HG03095 (cell line): Measurements from ENCODE around the gene C11orf42.

Source experiments
- ATAC-seq: cut with Tn5 transposase; IDR thresholded peaks from one replicate; pipeline ENCODE4 v1.9.1; 2021; ENCODE audit warnings: moderate library complexity; ENCODE audit not compliant: unreplicated experiment

C11orf42 gene, protein sequence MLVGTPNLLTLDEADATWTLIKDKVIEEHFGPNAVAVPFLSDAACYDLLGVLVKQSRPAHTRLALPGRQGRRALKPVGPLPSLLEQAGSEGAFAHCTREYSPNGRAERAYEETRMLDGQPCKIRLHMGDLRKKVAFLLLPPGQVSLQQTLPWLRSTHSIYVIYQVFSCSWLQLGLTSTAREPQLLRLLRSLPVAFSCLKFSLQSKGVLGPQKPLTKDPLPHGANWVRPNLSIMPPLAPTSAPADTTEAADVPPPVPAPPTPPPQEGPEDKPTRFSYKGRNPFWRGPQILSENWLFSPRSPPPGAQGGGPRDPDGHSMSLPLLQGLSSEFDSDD

GRCh38 chr11:6205366-6205765 lies at the start of gene C11orf42:
C11orf42 (plus strand) TSS chr11:6205557; CDS start chr11:6205616, 59 bp downstream.
- no peak for ATAC-seq

- ATAC-seq, result no peak
Observed at GRCh38 chr11:6156628-6157359, 48.6 kb upstream of the C11orf42 start.

GRCh38 chr11:6170226-6170625 lies 35.1 kb upstream of the C11orf42 start, which contains the start of gene OR52B2:
OR52B2 (minus strand) TSS chr11:6170326; CDS start chr11:6170326, 0 bp downstream.
- no peak for ATAC-seq

GRCh38 chr11:6175440-6175839 lies 29.9 kb upstream of the C11orf42 start:
- no peak for ATAC-seq

GRCh38 chr11:6191742-6192141 lies 13.6 kb upstream of the C11orf42 start:
- no peak for ATAC-seq

DNA sequence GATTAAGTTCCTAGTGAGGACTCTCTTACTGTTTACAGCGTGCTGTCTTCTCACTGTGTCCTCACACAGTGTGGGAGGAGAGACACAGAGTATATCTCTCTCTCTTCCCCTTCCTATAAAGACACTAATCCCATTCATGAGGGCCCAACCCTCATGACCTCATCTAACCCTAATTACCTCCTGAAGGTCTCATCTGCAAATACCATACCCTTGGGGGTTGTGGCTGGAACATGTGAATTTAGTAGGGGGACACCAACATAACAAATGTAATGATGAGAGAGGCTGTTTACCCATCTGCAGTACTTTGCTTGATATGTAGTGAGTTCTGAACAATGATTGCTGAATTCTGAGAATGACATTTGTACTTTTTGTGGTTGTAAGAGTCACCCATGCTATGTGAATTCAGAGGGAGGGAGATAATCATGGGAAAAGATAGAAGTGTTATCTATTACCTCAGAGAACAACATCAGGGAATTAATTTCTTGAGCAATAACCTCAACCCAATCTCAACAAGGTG lies 11.2 kb upstream of the C11orf42 start:
- ATAC-seq, result no peak

DNA sequence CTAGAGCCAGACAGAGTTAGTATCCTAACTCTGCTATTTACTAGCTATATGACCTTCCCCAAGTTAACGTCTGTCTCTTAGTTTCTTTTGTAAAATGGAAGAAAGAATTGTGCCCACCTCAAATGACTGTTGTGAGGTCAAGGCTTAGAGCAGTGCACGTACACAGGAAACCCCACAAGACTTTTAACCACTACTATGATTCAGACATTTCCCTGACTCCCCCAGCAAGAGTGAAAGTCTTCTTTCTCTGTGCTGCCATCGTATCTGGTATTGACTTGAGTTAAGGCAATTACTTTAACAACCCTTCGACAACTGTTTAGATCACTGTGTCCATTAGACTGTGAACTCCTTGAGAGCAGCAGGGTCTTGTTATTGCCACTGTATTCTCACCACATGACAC lies 9.0 kb upstream of the C11orf42 start:
- no peak for ATAC-seq

- no peak for ATAC-seq
Observed at GRCh38 chr11:6197466-6198200, 7.7 kb upstream of the C11orf42 start.

- ATAC-seq, result no peak
Observed at GRCh38 chr11:6199174-6199810, 6.1 kb upstream of the C11orf42 start, which contains the start of gene OR52W1. OR52W1 (plus strand) TSS chr11:6199224; CDS start chr11:6199224, 0 bp downstream.

GRCh38 chr11:6200975-6201374 lies 4.4 kb upstream of the C11orf42 start:
- no peak for ATAC-seq

GRCh38 chr11:6201481-6201880 lies 3.9 kb upstream of the C11orf42 start:
- ATAC-seq, result no peak

DNA sequence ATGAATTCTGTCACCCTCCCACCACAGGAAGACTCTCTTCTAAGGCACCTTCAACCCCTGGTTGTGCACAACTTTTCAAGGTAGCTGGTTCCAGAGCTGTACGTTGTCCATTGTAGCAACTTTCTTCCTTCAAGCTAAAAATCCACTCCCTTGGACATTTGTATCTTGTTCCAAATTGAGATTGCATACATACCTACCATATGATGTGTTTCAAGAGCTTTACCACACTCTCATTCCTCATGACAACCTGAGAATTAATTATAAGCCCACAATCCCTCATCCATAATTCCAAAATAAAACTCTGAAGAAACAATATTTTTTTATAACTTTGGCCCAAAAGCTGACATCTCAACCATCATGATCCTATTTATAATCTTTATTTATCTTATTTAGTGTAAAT lies 3.3 kb upstream of the C11orf42 start:
- ATAC-seq, result no peak

- peak; percentile 72 for ATAC-seq
Observed at GRCh38 chr11:6203327-6203726, 2.0 kb upstream of the C11orf42 start.

- no peak for ATAC-seq
Observed at GRCh38 chr11:6204706-6205105, 651 bp upstream of the C11orf42 start.

DNA sequence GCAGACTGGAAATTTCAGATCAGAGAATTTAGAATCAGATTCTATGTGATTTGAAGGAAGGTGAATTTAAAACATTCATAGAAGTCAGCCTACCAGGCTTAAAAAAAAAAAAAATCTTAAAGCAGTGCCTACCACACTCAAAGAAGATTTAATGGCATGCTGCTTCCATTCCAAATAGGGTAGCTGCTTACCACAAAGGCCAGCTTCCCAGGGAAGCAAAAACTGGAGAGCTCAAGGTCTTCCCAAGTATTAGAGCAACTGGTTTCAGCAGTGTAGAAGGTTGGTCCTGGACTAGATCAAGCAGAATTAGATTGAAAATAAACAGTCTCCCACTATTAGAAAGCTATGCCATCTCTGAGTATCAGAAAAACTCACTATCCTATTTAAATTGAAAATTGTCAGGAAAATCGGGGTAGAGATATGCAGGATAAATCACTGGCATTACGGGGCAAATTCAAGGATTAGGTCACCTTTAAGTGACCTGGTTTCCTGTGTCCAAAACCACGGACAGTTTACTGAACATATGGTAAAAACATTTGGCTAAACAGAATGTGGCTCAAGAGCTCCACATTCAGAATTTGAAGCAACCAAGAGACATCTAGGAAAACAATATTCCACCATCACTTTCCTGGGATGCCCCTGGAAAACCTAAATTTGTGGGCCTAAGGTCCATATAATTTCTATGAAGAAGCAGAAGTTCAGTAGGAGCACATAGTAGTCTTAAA lies 1.3 kb downstream of the C11orf42 start:
- no peak for ATAC-seq

DNA sequence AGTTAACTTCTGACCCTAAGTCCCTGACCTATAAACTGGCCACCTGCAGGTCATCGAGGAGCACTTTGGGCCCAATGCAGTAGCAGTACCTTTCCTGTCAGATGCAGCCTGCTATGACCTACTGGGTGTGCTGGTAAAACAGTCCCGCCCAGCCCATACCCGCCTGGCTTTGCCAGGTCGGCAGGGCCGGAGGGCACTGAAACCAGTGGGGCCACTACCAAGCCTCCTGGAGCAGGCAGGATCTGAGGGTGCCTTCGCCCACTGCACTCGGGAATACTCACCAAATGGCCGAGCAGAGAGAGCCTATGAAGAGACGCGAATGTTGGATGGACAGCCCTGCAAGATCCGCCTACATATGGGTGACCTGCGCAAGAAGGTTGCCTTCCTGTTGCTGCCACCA lies 4.4 kb downstream of the C11orf42 start:
- no peak for ATAC-seq

DNA sequence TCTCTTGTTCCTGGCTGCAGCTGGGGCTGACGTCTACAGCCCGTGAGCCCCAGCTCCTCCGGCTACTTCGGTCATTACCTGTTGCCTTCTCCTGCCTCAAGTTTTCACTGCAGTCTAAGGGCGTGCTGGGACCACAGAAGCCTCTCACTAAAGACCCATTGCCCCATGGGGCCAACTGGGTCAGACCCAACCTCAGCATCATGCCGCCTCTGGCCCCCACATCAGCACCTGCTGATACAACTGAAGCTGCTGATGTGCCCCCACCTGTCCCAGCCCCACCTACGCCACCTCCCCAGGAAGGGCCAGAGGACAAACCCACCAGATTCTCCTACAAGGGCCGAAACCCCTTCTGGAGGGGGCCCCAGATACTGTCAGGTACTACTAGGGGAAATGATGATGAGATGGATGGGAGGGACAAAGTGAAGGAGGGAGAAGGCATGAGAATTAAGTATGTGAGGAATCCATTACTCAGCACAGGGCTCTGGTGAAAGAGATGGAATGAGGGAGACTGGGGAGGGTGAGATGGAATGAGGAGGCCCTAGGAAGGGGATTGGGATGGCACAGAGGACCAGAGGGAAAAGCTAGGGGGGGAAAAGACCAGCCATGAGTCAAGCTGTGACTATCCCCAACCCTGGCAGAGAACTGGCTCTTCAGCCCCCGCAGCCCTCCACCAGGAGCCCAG lies 5.1 kb downstream of the C11orf42 start:
- ATAC-seq, result no peak

DNA sequence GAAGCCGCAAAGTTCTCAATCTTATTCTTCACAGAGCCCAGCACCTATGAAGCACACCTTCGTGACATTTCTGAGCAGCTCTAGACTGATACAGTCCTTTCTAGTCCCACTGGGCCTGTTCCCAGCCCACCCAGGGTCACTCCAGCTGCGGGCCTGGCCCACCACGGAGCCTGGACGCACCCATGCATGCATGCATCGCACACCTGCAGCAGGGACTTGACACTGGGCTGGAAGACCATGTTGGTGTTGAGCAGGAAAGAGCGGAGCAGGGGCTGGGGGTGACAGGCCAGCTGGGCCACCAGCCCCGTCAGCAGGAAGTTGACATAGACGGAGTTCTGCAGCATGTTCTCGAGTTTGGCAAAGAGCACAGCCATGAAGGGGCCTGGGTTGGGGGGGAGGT lies 9.2 kb downstream of the C11orf42 start:
- no peak for ATAC-seq

- ATAC-seq, result no peak
Observed at GRCh38 chr11:6216501-6216900, 11.1 kb downstream of the C11orf42 start.

GRCh38 chr11:6217722-6218121 lies 12.4 kb downstream of the C11orf42 start:
- no peak for ATAC-seq
